Esophagus squamous epithelium (tissue), 4 donors: ENCODE measurements around the gene PHC1.

Experiments
- POLR2A ChIP-seq, 4 donors: fragments of 450-650 bp; IDR thresholded peaks; one replicate each; pipeline ENCODE4 v1.6.1; 2017; ENCODE audit warnings: antibody characterized with exemption in 4 of 4, mild to moderate bottlenecking in 4 of 4, moderate library complexity in 3 of 4
- TF ChIP-seq, protein P1 (sequence below), 6 experiments: fragments of 450-650 bp in 4 of 6; fragments of 200-600 bp in 2 of 6; sonication (generic) in 2 of 6; IDR thresholded peaks; one replicate each; pipeline ENCODE4 v1.5.1; 2016 to 2019; ENCODE audit warnings: antibody characterized with exemption in 6 of 6, mild to moderate bottlenecking in 4 of 6, moderate library complexity in 4 of 6

DNA sequence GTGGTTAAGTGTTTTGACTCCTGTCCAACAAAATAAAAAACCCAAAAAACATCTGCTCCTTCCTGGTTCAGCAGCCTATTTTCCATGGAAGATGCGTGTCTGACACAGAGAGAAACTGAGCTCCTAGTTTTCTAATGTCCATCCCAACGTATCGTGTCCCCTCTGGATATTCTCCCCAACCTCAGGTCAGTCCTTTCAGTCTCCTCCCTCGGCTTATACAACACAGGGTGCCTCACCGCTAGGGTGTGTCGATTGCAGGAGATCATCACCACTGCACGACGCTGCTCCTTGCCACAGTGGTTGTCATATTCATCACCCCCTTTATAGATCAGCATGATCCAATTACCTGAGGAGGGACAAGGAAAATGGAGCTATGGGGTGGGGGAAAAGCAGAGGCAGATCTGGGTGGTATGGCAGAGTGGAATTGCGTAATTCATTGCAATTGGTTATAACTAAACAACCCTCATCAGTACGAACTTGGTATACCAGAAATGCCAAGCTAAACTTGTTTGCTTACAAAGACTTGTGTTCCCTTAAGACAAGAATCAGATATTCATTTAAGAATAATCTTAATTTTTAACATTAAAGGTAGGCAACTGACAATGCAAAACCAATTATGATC is 29.4 kb downstream of the PHC1 start:
- TF ChIP-seq, protein P1, sequence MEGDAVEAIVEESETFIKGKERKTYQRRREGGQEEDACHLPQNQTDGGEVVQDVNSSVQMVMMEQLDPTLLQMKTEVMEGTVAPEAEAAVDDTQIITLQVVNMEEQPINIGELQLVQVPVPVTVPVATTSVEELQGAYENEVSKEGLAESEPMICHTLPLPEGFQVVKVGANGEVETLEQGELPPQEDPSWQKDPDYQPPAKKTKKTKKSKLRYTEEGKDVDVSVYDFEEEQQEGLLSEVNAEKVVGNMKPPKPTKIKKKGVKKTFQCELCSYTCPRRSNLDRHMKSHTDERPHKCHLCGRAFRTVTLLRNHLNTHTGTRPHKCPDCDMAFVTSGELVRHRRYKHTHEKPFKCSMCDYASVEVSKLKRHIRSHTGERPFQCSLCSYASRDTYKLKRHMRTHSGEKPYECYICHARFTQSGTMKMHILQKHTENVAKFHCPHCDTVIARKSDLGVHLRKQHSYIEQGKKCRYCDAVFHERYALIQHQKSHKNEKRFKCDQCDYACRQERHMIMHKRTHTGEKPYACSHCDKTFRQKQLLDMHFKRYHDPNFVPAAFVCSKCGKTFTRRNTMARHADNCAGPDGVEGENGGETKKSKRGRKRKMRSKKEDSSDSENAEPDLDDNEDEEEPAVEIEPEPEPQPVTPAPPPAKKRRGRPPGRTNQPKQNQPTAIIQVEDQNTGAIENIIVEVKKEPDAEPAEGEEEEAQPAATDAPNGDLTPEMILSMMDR (IDR thresholded peaks at IDR 0.05) = no peak
- no peak for TF ChIP-seq POLR2A (IDR thresholded peaks at IDR 0.05)
